Epithelial cell of proximal tubule (primary cell): ENCODE measurements around the gene MUSK. TPM values are rescaled to one million over a fixed set of nuclear protein-coding genes. Genes with fewer than 3 reads are reported as not detected.
"Not testable (repeated sequence)": the region's sequence is repeated elsewhere in the genome, so short reads cannot be mapped to it uniquely, and the experiment has no call there.

Experiments used
- DNase-seq: peaks from one replicate; pipeline ENCODE4 v3.0.0-alpha.2; 2011; ENCODE audit warnings: low read depth
- H3K4me3 ChIP-seq: 2 replicates; pipeline ENCODE4 v1.5.1; 2011; ENCODE audit warnings: low read depth, mild to moderate bottlenecking, low read length
- total RNA-seq: library from RNA; depleted of rRNA; stranded (reverse); fragments of >200 nt; gene quantifications from 2 replicates; pipeline ENCODE4 v1.2.3, GENCODE V29; 2015
- TF ChIP-seq, protein P1 (sequence below): conservative IDR thresholded peaks from 2 replicates; pipeline ENCODE4 v1.5.1; 2012; ENCODE audit warnings: low read depth, mild to moderate bottlenecking, low read length

MUSK gene
- total RNA-seq, 1 donor from 2014 or later = not detected

DNA sequence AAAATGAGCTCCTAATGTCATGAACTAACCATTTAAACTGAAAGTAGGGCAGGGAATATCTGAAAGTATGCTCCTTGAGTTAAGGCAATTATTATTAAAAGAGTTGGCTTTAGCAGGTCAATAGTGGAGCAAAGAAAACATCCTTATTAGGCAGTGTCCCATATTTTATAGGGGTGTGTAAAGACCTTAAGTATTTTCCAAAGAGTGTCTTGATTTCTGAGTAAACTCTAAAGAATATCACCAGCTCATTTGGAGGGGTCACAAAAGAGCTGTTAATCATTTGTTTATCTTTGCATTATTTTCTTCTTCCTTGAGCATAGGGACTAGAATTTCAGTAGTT, 109.3 kb downstream of the MUSK start:
- no peak overlapping the region for H3K4me3 ChIP-seq
- DNase-seq = no peak
- TF ChIP-seq, protein P1, sequence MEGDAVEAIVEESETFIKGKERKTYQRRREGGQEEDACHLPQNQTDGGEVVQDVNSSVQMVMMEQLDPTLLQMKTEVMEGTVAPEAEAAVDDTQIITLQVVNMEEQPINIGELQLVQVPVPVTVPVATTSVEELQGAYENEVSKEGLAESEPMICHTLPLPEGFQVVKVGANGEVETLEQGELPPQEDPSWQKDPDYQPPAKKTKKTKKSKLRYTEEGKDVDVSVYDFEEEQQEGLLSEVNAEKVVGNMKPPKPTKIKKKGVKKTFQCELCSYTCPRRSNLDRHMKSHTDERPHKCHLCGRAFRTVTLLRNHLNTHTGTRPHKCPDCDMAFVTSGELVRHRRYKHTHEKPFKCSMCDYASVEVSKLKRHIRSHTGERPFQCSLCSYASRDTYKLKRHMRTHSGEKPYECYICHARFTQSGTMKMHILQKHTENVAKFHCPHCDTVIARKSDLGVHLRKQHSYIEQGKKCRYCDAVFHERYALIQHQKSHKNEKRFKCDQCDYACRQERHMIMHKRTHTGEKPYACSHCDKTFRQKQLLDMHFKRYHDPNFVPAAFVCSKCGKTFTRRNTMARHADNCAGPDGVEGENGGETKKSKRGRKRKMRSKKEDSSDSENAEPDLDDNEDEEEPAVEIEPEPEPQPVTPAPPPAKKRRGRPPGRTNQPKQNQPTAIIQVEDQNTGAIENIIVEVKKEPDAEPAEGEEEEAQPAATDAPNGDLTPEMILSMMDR = no peak

DNA sequence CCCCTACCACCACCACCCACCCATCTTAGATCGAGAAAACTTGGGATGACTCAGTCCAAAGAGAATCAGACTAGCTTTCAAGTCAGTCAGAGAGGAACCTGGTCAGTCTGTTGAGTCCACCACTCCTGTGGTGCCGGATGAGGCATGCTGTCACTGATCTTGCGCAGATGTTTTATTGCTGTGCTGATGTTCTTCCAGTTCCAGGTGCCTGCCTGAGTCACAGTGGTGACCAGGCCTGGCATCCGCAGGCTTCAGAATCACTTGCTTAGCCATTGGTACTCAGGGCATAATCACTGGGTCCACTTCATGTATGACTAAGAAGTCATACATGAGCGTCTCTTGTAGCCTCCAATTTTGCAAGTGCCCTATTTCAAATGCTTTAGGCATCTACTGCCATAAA, 114.1 kb downstream of the MUSK start:
- no peak for DNase-seq
- H3K4me3 ChIP-seq = no peak overlapping the region
- TF ChIP-seq, protein P1 = no peak

DNA sequence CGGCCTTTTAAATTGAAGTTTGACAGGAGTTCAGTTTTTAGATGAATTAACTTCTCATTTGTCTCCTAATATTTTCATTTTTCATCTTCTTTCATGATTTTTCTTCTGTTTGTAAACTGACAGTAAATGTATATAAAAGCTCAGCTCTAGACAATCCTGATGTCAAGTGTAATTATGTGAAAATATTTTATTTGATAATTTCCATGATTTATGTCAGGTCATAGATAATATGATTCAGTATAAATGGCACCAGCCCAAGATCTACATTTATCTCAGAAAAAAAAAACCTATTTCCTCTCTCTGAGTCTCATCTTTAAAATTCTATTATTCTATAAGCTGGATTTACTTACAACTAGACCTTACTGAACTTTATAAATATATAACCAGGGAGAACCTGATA, 115.7 kb downstream of the MUSK start:
- no peak overlapping the region for H3K4me3 ChIP-seq
- DNase-seq = no peak
- TF ChIP-seq, protein P1 = no peak

DNA sequence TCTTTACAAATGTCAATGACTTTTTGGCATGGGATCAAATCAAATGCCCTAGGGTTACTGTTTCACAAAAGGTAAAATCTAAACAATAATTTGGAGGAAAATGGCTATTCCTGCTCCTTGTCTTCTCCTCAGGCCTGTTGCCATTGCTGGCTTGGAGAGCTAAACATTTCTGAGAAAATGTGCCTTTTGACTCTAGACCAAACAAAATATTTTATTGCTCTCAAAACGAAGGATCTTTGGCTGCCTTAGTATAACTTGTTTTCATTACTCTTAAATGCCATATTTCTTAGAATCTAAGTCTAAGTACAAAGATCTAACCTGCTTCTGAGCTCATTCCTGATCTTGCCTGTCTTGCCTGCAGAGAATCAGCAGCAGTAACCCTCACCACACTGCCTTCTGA, 116.6 kb downstream of the MUSK start:
- H3K4me3 ChIP-seq = no peak overlapping the region
- TF ChIP-seq, protein P1 = no peak
- no peak for DNase-seq

DNA sequence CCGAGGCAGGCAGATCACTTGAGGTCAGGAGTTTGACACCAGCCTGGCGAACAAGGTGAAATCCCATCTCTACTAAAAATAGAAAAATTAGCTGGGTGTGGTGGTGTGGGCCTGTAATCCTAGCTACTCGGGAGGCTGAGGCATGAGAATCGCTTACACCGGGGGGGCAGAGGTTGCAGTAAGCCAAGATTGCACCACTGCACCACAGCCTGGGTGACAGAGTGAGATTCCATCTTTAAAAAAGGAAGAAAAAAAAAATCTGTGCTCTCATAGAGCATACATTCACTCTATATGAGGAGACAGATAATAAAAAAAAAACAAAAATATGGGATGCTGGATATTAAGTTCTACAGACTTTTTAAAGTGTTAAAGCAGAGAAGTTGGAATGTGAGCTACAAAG, 119.8 kb downstream of the MUSK start:
- not testable (repeated sequence) for DNase-seq, H3K4me3 ChIP-seq

DNA sequence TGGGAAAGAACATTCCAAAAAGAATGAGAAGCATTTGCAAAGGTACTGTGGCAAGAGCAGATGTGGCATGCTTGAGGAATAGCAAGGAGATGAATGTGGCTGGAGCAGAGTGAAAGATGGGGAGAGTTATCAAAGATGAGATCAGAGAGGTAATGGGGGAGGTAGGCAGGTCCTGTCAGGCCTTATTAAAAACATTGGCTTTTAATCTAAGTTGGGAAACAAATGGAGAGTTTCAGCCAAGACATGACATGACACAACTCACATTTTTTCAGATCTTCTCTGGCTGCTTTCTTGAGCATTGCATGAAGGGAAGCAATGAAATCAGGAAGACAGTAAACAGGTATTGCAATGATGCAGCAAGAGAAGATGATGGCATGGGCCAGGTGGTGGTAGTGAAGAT, 120.3 kb downstream of the MUSK start:
- TF ChIP-seq, protein P1 = no peak
- DNase-seq = no peak
- no peak overlapping the region for H3K4me3 ChIP-seq

DNA sequence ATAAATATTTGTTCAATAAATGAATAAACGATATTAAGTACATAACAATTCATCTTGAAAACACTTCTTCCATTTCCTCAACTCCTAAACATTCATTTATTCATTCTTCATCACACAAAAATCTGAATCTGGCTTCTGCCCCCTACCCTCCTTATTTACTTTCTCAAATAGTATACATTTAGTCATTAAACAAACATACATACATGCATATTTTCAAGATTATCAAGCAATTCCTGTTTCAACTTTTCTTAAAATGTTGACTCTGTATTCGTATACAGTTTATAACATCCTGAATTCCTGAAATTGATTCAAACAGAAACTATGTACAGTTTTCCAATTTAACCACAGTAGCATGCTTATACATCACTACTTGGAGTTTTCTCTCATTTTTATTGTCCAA, 129.0 kb downstream of the MUSK start:
- TF ChIP-seq, protein P1 = no peak
- no peak overlapping the region for H3K4me3 ChIP-seq
- DNase-seq = no peak

DNA sequence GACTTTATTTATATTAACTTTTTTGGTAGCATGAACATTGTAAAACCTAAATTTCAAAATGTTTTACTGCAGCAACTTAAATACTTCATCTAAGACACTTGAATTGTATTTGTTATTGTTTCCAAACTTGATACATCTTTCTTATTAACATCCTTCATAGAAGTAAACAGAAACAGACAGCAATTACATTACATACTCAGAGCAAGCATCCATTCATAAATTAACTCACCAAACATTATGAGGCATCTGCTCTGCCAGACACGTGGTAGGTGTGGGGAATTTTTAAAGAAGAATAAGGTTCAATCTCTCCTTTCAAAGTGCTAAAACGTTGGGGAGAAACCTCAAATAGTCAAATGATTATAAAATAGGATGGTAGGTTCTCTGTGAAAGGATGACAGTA, 130.8 kb downstream of the MUSK start:
- no peak overlapping the region for H3K4me3 ChIP-seq
- no peak for DNase-seq
- TF ChIP-seq, protein P1 = no peak
